ENCODE measurements around the gene PRM2.
"Not testable (repeated sequence)": the region's sequence is repeated elsewhere in the genome, so short reads cannot be mapped to it uniquely, and the experiment has no call there.

The PRM2 gene

DNA sequence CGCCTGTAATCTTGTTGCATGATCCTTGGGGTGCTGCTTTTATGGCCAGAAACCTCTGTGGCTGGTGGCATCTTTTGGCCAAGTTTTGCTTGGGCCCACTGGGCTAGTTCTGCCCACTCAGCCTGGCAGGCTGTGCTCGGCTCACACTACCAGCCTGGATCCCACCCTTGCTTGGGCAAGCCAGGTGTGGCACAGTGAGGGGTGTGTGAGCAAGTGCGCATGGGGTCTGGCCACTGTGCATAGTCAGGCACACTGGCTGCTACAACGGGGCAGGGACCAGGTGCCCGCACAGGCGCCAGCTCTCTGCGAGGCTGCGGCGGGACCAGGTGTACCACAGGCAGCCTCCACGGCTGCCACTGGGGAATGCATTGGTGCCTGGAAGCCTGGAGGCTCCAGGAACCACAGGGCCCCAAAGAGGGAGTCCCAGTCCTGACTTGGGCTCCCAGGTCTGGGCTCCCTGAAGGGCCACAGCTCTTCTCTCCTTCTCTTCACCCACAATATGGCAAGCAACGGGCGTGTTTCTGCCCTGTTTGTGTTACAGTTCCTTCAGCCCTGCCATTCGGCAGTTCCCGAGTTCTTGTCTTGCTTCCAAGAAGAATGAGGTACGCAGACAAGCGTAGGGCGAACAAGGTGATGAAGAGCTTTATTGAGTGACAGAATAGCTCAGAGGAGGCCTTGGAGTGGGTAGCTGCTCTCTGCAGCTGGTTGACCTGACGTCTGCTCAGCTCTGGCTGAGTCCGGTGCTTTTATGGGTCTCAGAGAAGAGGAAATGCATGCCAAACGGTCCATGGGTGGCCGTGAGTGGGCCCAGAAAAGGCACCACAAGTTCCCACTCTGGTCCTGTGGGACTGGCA lies 31.6 kb upstream of the PRM2 start:
- no peak for DNase-seq (ENCODE audit: low spot score)

DNA sequence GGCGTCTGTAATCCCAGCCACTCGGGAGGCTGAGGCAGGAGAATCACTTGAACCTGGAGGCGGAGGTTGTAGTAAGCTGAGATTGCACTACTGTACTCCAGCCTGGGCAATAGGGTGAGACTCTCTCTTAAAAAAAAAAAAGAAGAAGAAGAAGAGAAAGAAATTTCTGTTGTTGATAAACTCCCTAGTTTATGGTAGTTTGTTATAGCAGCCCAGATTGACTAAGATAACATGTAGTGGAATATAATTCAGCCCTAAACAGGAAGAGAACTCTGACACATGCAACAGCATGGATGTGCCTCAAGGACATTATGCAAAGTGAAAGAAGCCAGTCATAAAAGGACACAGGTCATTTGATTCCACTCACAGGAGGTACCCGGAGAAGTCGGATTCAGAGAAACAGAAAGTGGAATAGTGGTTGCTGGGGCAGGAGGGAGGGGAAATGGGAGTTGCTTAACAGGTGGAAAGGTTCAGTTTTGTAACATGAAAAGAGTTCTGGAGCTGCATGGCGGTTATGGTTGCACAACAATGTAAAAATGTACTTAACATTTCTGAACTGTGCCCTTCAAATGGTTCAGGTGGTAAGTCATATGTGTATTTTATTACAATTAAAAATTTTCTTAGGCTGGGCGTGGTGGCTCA lies 30.8 kb upstream of the PRM2 start:
- DNase-seq (ENCODE audit: low spot score), result no peak

- DNase-seq (ENCODE audit: low spot score), result no peak
These were observed 30.1 kb upstream of the PRM2 start for GRCh38 chr16:11306381-11306780.

GRCh38 chr16:11303405-11304138 lies 27.3 kb upstream of the PRM2 start:
- no peak for DNase-seq (ENCODE audit: low spot score)

DNA sequence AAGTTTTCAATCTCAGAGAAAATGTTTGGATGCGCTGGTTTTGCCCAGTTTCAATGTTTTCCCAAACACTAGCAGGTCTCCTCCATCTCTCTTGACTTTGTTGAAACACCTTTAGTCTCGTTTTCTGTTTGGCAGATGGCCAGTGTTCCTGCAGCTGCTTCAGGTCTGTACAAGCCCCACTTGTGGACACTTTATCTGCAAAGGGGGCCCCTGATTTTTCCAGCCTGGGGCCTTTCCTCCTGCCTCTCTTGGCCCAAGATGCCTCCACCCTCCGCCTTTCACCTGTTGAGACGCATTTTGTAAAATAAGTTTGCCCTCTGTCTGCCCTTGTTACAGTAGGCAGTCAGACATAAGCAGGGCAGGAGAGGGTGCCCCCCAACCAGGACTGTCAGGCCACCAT lies 26.7 kb upstream of the PRM2 start:
- no peak for DNase-seq (ENCODE audit: low spot score)

- DNase-seq (ENCODE audit: low spot score), result no peak
These were observed 25.6 kb upstream of the PRM2 start for GRCh38 chr16:11301645-11302501.

GRCh38 chr16:11300560-11300892 lies 24.2 kb upstream of the PRM2 start:
- no peak for DNase-seq (ENCODE audit: low spot score)

DNA sequence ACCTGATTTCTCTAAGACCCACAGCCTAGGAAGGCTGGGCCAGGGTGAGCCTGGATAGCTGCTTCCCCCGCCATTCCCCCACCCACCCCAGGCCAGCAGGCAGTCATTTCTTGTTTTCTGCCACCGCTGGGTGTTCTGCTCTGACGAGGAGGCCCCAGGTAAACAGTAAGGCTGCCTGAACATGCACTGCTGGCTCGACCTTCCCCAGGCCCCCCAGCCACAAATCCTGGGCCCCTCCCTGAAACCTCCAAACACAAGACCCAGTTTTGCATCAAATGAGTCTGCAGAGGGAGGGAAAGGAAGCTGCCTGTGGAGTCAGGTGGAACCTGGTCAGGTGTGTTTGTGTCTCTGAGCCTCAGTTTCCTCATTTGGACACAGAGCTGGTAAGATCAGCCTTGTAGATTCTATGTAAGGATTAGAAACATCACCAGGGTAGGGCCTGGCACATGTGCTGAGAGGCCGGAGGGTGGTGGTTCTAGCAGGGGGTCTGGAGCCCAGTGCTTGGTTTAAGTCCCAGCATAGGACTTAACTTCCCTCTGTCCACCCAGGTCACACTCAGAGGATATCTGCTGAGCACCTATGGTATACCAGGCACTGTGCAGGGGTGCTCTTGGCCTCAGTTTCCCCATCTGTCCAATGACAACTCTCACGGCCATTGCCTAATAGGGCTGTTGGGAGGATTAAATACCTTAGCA lies 23.7 kb upstream of the PRM2 start:
- no peak for DNase-seq (ENCODE audit: low spot score)

DNA sequence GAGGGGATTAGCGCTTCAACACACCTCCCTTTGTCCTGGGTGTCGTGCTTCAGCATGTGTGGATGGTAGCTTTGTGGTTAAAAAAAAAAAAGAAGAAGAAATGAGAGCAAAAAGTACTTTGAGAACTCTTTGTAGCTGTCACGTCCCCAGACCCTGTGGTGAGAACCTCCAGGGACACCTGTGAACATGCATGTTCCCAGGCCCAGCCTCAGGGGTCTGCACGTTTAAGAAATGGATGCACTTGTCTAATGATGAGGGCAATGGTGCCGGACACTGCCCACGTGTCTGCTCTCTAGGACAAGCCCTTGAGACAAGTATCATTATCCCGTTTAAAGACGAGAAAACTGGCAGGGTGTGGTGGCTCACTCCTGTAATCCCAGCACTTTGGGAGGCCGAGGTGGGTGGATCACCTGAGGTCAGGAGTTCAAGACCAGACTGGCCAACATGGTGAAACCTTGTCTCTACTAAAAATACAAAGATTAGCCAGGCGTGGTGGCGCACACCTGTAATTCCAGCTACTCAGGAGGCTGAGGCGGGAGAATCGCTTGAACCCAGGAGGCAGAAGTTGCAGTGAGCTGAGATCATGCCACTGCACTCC lies 22.8 kb upstream of the PRM2 start:
- not testable (repeated sequence) for DNase-seq (ENCODE audit: low spot score)

DNA sequence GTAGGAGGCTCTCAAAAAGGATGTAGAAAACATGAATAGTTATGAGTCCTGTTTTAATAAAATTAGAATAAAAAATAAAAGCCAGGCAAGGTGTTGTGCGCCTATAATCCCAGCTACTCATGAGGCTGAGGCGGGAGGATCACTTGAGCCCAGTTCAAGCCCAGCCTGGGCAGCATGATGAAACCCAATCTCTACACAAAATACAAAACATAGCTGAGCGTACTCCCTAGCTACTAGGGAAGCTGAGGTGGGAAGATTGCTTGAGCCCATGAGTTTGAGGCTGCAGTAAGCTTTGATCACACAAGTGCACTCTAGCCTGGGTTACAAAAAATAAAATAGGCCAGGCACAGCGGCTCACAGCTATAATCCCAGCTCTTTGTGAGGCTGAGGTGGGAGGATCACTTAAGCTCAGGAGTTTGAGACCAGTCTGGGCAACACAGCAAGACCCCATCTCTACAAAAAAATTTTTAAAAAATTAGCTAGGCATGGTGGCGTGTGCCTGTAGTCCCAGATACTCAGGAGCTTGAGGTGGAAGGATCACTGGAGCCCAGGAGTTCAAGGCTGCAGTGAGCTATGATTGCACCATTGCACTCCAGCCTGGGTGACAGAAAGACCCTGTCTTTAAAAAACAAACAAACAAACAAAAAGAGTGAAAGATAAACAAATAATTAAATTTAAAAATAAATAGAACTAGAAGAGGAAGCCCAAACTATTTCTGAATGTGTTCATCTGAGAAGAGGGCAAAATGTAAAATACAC lies 22.0 kb upstream of the PRM2 start:
- no peak for DNase-seq (ENCODE audit: low spot score)

DNA sequence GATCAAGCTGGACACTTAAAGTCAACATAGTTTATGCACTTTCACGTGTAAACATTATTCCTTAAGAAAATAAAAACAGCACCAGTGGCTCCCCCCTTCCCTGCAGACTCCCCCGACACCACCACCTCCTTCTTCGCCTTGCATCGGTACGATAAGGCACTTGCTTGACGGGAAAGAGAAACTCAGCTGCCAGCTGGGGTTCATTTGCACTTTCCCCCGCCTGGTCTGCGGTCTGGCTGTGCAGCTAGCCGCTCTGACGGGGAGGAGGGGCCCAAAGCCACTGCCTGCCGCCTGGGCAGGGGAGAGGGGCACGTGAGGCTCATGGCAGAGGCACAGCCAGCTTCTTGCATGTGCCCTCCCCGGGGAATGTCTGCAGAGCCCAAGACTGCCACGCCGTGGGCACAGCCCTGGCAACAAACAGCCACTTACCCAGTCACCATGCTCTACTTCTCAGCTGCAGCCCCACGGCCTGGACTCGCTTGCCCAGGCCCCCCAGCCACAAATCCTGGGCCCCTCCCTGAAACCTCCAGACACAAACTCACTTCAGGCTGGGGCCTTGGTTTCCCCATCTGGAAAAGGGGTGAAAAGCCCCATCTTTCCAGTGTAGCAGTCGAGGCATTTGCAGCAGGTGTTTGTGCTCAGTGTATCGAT lies 21.3 kb upstream of the PRM2 start:
- DNase-seq (ENCODE audit: low spot score), result no peak

GRCh38 chr16:11296706-11297491 lies 20.6 kb upstream of the PRM2 start:
- no peak for DNase-seq (ENCODE audit: low spot score)

DNA sequence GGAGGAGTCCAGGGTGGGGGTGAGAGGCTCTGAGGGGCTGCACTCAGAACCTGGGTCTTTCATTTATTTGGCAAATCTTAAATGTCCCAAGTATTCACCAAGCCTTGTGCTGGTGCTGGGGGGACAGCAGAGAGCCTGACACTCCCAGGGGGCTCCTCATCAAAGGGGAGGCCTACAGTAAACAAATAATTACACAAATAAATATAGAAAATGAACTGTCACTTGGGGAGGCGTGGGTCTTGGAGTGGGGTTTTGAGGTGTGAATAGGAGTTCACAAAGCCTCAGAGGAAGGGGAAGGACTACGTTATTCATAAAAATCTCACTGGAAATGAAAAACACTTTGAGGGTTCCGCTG lies 20.0 kb upstream of the PRM2 start:
- DNase-seq (ENCODE audit: low spot score), result no peak

GRCh38 chr16:11295672-11296071 lies 19.4 kb upstream of the PRM2 start:
- DNase-seq (ENCODE audit: low spot score), result no peak

DNA sequence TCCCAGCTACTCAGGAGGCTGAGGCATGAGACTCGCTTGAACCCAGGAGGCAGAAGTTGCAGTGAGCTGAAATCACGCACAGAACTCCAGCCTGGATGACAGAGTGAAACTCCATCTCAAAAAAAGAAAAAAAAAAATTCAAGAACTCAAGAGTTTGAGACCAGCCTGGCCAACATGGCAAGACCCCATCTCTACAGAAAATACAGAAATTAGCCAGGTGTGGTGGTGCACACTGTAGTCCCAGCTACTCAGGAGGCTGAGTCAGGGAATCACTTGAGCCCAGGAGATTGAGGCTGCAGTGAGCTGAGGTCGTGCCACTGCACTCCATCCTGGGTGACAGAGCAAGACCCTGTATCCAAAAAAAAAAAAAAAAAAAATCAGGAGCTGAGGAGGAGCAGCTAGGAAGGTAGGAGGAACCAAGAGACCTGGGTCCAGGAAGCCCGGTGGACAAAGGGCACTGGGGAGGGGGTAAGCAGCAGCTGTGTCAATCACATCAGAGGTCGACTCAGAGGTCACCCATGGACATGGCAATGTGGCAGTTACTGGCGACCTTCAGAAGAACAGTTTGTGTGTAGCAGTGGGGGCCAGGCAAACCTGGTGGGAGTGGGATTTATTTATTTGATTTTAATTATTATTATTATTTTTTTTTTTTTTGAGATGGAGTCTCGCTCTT lies 15.9 kb upstream of the PRM2 start:
- no peak for DNase-seq (ENCODE audit: low spot score)

DNA sequence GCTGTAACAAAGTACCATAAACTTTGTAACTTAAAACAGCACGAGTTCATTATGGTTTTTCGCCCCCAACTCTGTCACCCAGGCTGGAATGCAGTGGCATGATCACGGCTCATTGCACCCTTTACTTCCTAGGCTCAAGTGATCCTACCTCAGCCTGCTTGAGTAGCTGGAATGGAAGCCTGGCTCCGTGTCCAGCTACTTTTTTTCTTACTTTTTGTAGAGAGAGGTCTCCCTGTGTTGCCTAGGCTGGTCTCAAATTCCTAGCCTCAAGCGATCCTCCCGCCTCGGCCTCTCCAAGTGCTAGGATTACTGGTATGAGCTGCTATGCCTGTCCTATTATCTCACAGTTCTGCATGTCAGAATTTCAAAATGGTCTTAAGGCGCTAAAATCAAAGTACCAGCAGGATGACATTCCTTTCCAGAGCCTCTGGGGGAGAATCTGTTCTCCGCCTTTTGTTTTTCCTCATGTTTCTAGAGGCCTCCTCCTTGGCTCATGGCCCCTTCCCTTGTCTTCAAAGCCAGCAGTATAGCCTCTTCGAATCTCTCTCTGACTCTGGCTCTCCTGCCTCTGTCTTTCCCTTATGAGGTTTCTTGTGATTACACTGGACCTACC lies 14.9 kb upstream of the PRM2 start:
- DNase-seq (ENCODE audit: low spot score), result no peak

DNA sequence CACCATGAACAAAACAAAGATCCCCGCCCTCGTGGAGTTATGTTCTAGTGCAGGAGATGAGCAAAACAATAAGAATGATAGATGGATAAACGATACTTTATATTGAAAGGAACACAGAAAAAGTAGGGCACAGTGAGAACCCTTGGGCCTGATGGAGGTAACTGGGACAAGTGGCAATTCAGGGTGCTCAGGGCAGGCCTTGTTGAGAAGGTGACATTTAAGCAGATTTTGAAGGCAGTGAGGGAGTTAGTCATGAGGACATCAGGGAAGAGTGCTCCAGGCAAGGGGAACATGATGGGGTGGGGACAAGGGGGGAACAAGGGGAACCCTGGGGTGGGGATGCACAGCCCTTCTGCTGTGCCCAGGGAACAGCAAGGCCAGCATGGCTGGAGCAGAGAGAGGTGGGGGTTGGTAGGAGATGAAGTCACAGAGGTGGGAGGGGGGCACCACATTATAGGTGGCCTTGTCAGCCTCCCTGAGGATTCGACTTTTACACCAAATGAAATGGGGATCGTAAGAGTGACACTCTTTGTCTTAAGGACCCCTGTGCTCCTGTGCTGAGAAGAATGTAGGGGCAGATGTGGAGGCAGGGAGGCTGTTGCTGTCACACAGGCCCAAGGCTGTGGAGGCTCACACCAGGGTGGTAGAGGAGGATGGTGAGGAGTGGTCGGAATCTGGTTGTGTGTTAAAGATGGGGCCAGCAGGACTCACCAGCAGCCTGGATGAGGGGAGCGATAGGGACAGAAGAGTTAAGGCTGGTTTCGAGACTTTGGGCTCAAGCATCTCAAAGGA lies 14.0 kb upstream of the PRM2 start:
- DNase-seq (ENCODE audit: low spot score), result no peak

All from kidney capillary endothelial cell (primary cell).